CD8-positive, alpha-beta memory T cell (primary cell): ENCODE results near the gene FLRT2. TPM values are rescaled to one million over a fixed set of nuclear protein-coding genes. Genes with fewer than 3 reads are reported as not detected.

Source experiments
- CTCF ChIA-PET: fragments of 350-600 bp; sonication (Branson Sonifier 250); formaldehyde crosslinking; loops from one replicate; lab custom pipeline; 2021; ENCODE audit warnings: antibody characterized with exemption; lab: Charles Lee
- POLR2A ChIA-PET: fragments of 350-600 bp; sonication (Branson Sonifier 250); formaldehyde crosslinking; loops from one replicate; lab custom pipeline; 2021; ENCODE audit warnings: antibody characterized with exemption; lab: Charles Lee
- DNase-seq, 5 donors: peaks; one replicate each; pipeline versions ENCODE4 v3.0.0 to v3.0.0-alpha.2; 2020 to 2022; ENCODE audit warnings: mixed read lengths in 1 of 5
- H3K27ac ChIP-seq: one replicate; pipeline ENCODE4 v1.7.0; 2013; ENCODE audit warnings: low read depth, mild to moderate bottlenecking, low read length, moderate library complexity
- H3K27me3 ChIP-seq: 2 replicates; pipeline ENCODE4 v1.7.0; 2013; ENCODE audit warnings: low read length, mild to moderate bottlenecking; ENCODE audit not compliant: insufficient read depth, poor library complexity, severe bottlenecking
- H3K36me3 ChIP-seq: 2 replicates; pipeline ENCODE4 v1.7.0; 2013; ENCODE audit warnings: mild to moderate bottlenecking, low read length, moderate library complexity; ENCODE audit not compliant: insufficient read depth
- H3K4me1 ChIP-seq: 2 replicates; pipeline ENCODE4 v1.7.0; 2013; ENCODE audit warnings: mild to moderate bottlenecking, low read length, moderate library complexity; ENCODE audit not compliant: insufficient read depth
- H3K4me3 ChIP-seq: 2 replicates; pipeline ENCODE4 v1.7.0; 2013; ENCODE audit warnings: mild to moderate bottlenecking, low read length
- H3K9me3 ChIP-seq: 2 replicates; pipeline ENCODE4 v1.7.0; 2013; ENCODE audit warnings: mild to moderate bottlenecking, low read length
- H3K27ac Mint-ChIP-seq, 8 donors: one replicate each; pipeline ENCODE4 v1.8.0; 2020 to 2021; ENCODE audit warnings: mixed read lengths in 8 of 8, mild to moderate bottlenecking in 6 of 8, inconsistent platforms in 3 of 8, moderate library complexity in 3 of 8
- H3K27me3 Mint-ChIP-seq, 2 donors: one replicate each; pipeline ENCODE4 v1.8.0; 2020 to 2021; ENCODE audit warnings: mixed read lengths in 2 of 2, mild to moderate bottlenecking in 1 of 2, moderate library complexity in 1 of 2
- H3K36me3 Mint-ChIP-seq, 3 donors: one replicate each; pipeline ENCODE4 v1.8.0; 2020 to 2021; ENCODE audit warnings: mixed read lengths in 3 of 3, inconsistent platforms in 1 of 3, mild to moderate bottlenecking in 1 of 3
- H3K4me1 Mint-ChIP-seq, 3 donors: one replicate each; pipeline ENCODE4 v1.8.0; 2020 to 2021; ENCODE audit warnings: mixed read lengths in 3 of 3, inconsistent platforms in 1 of 3, mild to moderate bottlenecking in 1 of 3
- H3K4me3 Mint-ChIP-seq, 7 donors: one replicate each; pipeline ENCODE4 v1.8.0; 2020 to 2021; ENCODE audit warnings: mixed read lengths in 7 of 7, mild to moderate bottlenecking in 6 of 7, moderate library complexity in 4 of 7, inconsistent platforms in 2 of 7
- H3K9me3 Mint-ChIP-seq, 5 donors: one replicate each; pipeline ENCODE4 v1.8.0; 2020 to 2022; ENCODE audit warnings: mixed read lengths in 5 of 5, mild to moderate bottlenecking in 3 of 5, moderate library complexity in 2 of 5, inconsistent platforms in 1 of 5
- polyA plus RNA-seq: library from polyadenylated mRNA; unstranded; fragments of 300-500 nt; fragmentation: Illumina TruSeq; gene quantifications from one replicate; pipeline ENCODE4 v1.2.3, GENCODE V29; 2021
- total RNA-seq, 2 experiments: library from RNA; stranded (reverse); gene quantifications; one replicate each; pipeline ENCODE4 v1.2.3, GENCODE V29; 2021

The FLRT2 gene
- total and polyA plus RNA-seq, 3 experiments from 2014 or later, result not detected

DNA sequence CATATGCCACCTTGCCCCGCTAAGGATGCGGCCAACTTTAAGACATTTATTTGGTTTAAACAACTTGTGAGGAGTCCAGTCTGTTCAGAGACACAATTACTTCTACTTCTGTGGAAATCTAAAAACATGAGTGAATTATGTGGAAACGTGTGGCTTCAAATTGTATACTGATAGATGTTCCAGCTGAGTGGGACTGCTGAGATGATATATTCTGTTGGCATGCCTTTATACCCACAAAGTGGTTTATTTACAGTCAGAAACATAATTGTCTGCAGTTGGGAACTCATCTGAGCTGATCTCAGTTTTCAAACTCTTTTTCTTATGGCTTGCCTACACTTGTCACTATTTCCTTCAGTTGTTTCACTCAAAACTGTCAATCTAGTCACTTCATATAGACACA lies 67.8 kb downstream of the FLRT2 start:
- DNase-seq, result no peak
- H3K4me1 ChIP-seq, result no peaks in the 10 kb centered on the region
- no peaks in the 10 kb centered on the region for H3K27me3 ChIP-seq
- no peaks in the 10 kb centered on the region for H3K36me3 ChIP-seq
- POLR2A ChIA-PET, result no interaction called here
- Mint-ChIP-seq H3K27me3 (peaks cover 0 to 2% of the 10 kb centered on the region in 2 donors), H3K4me3 (no peak overlapping the region), H3K4me1 (no peaks in the 10 kb centered on the region), H3K27ac (no peak overlapping the region), H3K36me3 (no peaks in the 10 kb centered on the region), H3K9me3 (peaks cover 2 to 10% (median 4%) of the 10 kb centered on the region in 5 donors)
- no peak overlapping the region for H3K4me3 ChIP-seq
- no peaks in the 10 kb centered on the region for H3K9me3 ChIP-seq
- H3K27ac ChIP-seq, result no peak overlapping the region
- CTCF ChIA-PET, result no interaction called here

DNA sequence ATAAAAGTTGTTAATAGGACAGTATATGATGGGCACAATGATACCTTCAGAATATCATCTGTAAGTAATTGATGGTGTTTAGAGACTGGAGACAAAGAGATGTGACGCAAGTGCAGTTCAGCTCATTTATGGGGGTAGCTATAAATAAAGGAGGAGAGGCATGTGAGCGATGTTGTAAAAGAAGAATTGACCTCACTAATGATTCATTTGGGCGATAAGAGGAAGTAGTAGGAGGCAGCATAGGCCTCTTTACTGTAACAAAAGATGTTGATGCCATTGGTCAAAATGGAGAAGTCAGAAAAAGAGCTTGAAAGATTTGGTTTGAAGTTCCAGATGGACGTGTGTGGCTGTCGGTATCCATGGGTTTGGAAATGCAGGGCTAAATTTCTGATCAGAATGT lies 70.0 kb downstream of the FLRT2 start:
- H3K27me3 Mint-ChIP-seq, result peaks cover 0 to 2% of the 10 kb centered on the region in 2 donors
- no peaks in the 10 kb centered on the region for H3K4me1 Mint-ChIP-seq
- H3K36me3 Mint-ChIP-seq, result no peaks in the 10 kb centered on the region
- Histone ChIP-seq H3K4me1 (no peaks in the 10 kb centered on the region), H3K27ac (no peak overlapping the region), H3K9me3 (no peaks in the 10 kb centered on the region), H3K4me3 (no peak overlapping the region), H3K36me3 (no peaks in the 10 kb centered on the region), H3K27me3 (no peaks in the 10 kb centered on the region)
- CTCF ChIA-PET, result no interaction called here
- H3K9me3 Mint-ChIP-seq, result peaks cover 2 to 10% (median 4%) of the 10 kb centered on the region in 5 donors
- H3K27ac Mint-ChIP-seq, result no peak overlapping the region
- DNase-seq, result no peak
- POLR2A ChIA-PET, result no interaction called here
- no peak overlapping the region for H3K4me3 Mint-ChIP-seq

DNA sequence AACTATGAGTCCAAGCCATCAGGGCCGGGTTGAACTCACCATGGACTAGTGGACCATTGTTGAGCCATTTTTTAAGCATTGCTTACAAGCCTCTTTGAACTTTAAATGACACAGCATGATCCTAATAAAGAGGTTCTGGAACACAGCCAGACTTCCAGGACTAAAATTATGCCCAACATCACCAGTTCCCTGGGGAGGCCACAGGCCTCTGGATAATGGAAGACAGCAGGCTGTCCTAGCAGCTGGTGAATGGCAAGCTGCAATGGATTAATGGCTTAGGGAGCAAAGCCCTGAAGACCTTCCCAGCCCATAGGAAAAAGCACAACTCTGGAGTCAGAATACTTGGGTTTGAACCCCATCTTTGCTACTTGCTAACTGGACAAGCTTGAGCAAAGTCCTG lies 71.3 kb downstream of the FLRT2 start:
- Mint-ChIP-seq H3K27me3 (peaks cover 0 to 2% of the 10 kb centered on the region in 2 donors), H3K4me3 (no peak overlapping the region), H3K4me1 (no peaks in the 10 kb centered on the region), H3K36me3 (no peaks in the 10 kb centered on the region), H3K9me3 (peaks cover 0 to 8% (median 2%) of the 10 kb centered on the region in 5 donors), H3K27ac (no peak overlapping the region)
- Histone ChIP-seq H3K27ac (no peak overlapping the region), H3K9me3 (no peaks in the 10 kb centered on the region), H3K36me3 (no peaks in the 10 kb centered on the region), H3K4me3 (no peak overlapping the region), H3K4me1 (no peaks in the 10 kb centered on the region), H3K27me3 (no peaks in the 10 kb centered on the region)
- ChIA-PET CTCF (no interaction called here), POLR2A (no interaction called here)
- DNase-seq, result no peak

DNA sequence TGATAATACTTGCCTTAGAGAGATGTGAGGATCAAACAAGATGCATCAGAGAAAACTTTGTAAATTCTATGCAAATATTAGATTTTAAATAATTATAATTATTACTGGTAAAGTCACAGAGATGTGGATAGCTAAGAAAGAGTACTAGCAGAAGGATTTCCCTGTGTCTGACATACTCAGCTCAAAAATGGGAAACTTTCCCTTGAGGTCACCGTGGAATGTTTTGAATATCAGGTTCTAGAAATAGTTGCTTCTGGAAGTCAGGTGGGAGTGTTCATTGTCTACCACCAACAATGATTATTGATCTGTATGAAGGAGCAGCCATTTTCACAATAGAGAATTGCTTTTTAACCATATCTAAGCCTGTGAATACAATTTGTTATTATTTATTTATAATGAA lies 71.7 kb downstream of the FLRT2 start:
- no peak overlapping the region for H3K4me3 ChIP-seq
- H3K36me3 Mint-ChIP-seq, result no peaks in the 10 kb centered on the region
- H3K27ac Mint-ChIP-seq, result no peak overlapping the region
- no peak for DNase-seq
- no peaks in the 10 kb centered on the region for H3K4me1 ChIP-seq
- H3K27ac ChIP-seq, result no peak overlapping the region
- ChIA-PET CTCF (no interaction called here), POLR2A (no interaction called here)
- no peaks in the 10 kb centered on the region for H3K9me3 ChIP-seq
- no peaks in the 10 kb centered on the region for H3K36me3 ChIP-seq
- no peak overlapping the region for H3K4me3 Mint-ChIP-seq
- H3K9me3 Mint-ChIP-seq, result peaks cover 0 to 8% (median 2%) of the 10 kb centered on the region in 5 donors
- peaks cover 0 to 2% of the 10 kb centered on the region in 2 donors for H3K27me3 Mint-ChIP-seq
- no peaks in the 10 kb centered on the region for H3K27me3 ChIP-seq
- no peaks in the 10 kb centered on the region for H3K4me1 Mint-ChIP-seq

DNA sequence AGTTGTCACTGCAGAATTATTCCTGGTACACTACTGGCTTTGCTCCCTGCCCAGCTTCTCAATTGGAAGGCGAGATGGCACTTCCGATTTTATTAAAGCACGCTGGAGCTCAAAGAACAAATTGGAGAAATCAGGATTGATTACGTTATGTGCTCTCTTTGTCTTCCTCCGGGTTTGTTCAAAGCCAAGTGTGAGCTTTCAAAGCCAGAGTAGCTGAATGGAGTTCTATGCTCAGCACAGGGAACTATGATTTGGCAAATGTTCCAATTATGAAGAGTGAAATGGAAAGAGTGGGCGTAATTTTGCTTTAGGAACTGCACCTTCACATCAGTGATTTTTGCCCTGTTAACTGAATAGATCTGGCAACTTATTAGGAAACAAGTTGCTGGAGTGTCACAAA lies 72.4 kb downstream of the FLRT2 start:
- H3K36me3 Mint-ChIP-seq, result no peaks in the 10 kb centered on the region
- no peak overlapping the region for H3K4me3 ChIP-seq
- H3K9me3 ChIP-seq, result no peaks in the 10 kb centered on the region
- H3K27me3 Mint-ChIP-seq, result peaks cover 0 to 2% of the 10 kb centered on the region in 2 donors
- H3K36me3 ChIP-seq, result no peaks in the 10 kb centered on the region
- H3K27ac ChIP-seq, result no peak overlapping the region
- no peaks in the 10 kb centered on the region for H3K4me1 Mint-ChIP-seq
- H3K27ac Mint-ChIP-seq, result no peak overlapping the region
- H3K27me3 ChIP-seq, result no peaks in the 10 kb centered on the region
- no peaks in the 10 kb centered on the region for H3K4me1 ChIP-seq
- H3K9me3 Mint-ChIP-seq, result peaks cover 0 to 11% (median 3%) of the 10 kb centered on the region in 5 donors
- POLR2A ChIA-PET, result no interaction called here
- CTCF ChIA-PET, result no interaction called here
- no peak for DNase-seq
- H3K4me3 Mint-ChIP-seq, result no peak overlapping the region

DNA sequence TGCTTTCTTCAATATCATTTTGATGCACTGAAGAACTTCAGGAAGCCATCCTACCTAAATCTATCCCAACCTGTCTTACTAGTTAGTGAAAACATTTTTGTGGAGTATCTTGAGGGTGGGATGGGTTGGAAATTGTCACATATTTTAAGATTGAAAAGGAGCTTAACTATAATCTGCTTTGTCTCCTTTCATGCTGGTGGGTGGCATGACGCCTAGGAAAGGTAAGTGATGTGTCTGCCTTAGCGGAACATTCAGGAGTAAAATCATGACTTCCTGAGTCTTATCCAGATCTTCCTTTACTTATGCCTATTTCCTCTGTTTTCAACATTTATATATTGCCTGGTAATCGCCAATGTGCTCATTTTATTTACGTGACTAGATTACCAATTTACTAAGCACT lies 74.1 kb downstream of the FLRT2 start:
- Mint-ChIP-seq H3K27me3 (peaks cover 0 to 2% of the 10 kb centered on the region in 2 donors), H3K4me3 (no peak overlapping the region), H3K27ac (peak overlapping the region in 1 of 8 donors; percentile 51), H3K4me1 (no peaks in the 10 kb centered on the region), H3K9me3 (peaks cover 0 to 11% (median 3%) of the 10 kb centered on the region in 5 donors), H3K36me3 (no peaks in the 10 kb centered on the region)
- no peak overlapping the region for H3K27ac ChIP-seq
- no peak overlapping the region for H3K4me3 ChIP-seq
- no peaks in the 10 kb centered on the region for H3K9me3 ChIP-seq
- ChIA-PET CTCF (no interaction called here), POLR2A (no interaction called here)
- no peaks in the 10 kb centered on the region for H3K27me3 ChIP-seq
- H3K36me3 ChIP-seq, result no peaks in the 10 kb centered on the region
- H3K4me1 ChIP-seq, result no peaks in the 10 kb centered on the region
- DNase-seq, result no peak

DNA sequence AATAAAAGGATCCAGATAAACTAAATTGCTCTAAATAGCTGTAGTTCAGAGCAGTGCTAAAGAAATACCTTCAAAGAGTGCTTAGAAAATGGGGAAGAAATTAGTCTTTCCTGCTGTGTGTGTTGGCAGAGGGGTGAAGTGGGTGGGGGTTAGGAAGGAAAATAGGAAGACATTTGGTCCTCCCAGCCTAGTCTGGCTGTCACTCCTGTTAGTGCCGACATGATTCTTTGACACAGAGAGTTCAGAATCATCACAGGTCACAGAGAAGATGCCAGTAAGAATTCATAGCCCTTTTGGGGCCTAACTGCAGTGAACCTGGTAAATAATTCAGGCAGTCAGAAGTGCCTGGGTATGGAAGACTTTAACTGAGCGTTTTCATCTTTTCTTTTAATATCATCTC lies 74.8 kb downstream of the FLRT2 start:
- ChIA-PET CTCF (no interaction called here), POLR2A (no interaction called here)
- Histone ChIP-seq H3K27ac (no peak overlapping the region), H3K9me3 (no peaks in the 10 kb centered on the region), H3K27me3 (no peaks in the 10 kb centered on the region), H3K4me3 (no peak overlapping the region), H3K4me1 (no peaks in the 10 kb centered on the region), H3K36me3 (no peaks in the 10 kb centered on the region)
- no peaks in the 10 kb centered on the region for H3K4me1 Mint-ChIP-seq
- no peaks in the 10 kb centered on the region for H3K36me3 Mint-ChIP-seq
- H3K27ac Mint-ChIP-seq, result no peak overlapping the region
- DNase-seq, result no peak
- peaks cover 0 to 8% (median 3%) of the 10 kb centered on the region in 5 donors for H3K9me3 Mint-ChIP-seq
- H3K4me3 Mint-ChIP-seq, result peak overlapping the region in 1 of 7 donors; percentile 42
- H3K27me3 Mint-ChIP-seq, result peaks cover 0 to under 1% of the 10 kb centered on the region in 2 donors

DNA sequence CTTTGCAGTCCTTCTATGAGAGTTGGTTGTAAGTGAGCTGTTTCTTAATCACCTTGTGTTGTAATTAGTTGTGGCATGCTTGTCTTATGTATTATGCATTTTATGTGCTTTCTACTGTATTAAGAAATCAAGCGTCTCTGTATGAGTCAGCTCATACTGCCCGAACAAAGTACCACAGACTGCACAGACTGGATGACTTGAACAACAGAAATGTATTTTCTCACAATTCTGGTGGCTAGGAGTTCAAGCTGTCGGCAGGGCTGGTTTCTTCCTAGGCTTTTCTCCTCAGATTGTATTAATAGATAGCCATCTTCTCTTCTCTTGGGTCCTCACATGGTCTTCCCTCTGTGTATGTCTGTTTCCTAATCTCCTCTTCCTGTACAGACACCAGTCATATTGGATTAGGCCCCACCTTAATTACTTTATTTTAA lies 77.7 kb downstream of the FLRT2 start:
- no peaks in the 10 kb centered on the region for H3K27me3 Mint-ChIP-seq
- H3K27me3 ChIP-seq, result no peaks in the 10 kb centered on the region
- H3K9me3 ChIP-seq, result no peaks in the 10 kb centered on the region
- no peaks in the 10 kb centered on the region for H3K36me3 Mint-ChIP-seq
- no peaks in the 10 kb centered on the region for H3K4me1 Mint-ChIP-seq
- CTCF ChIA-PET, result no interaction called here
- no peak overlapping the region for H3K4me3 ChIP-seq
- no peak overlapping the region for H3K4me3 Mint-ChIP-seq
- no peaks in the 10 kb centered on the region for H3K36me3 ChIP-seq
- POLR2A ChIA-PET, result no interaction called here
- H3K27ac Mint-ChIP-seq, result no peak overlapping the region
- peaks cover 0 to 7% (median 5%) of the 10 kb centered on the region in 5 donors for H3K9me3 Mint-ChIP-seq
- DNase-seq, result no peak
- H3K4me1 ChIP-seq, result no peaks in the 10 kb centered on the region
- no peak overlapping the region for H3K27ac ChIP-seq

DNA sequence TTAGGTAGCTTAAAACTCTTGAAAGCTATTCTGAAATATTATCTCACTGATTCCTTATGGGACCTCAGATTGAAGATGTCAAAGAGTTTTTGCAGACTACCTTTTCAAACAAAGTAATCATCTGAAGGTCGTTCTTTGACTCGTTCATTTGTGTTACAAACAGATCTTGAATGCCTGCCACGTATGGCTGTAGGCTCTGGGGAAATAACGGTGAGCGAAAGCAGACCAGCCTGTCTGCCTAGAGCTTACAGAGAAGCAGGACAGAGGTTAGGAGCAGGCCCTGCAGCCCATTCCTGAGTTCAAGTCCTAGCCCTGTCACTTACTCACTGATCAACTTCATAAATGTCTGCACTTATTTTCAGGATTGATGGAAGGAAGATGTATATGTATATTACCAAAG lies 83.6 kb downstream of the FLRT2 start:
- Mint-ChIP-seq H3K27me3 (no peaks in the 10 kb centered on the region), H3K9me3 (peaks cover 0 to 3% (median 2%) of the 10 kb centered on the region in 5 donors), H3K4me3 (no peak overlapping the region), H3K36me3 (no peaks in the 10 kb centered on the region), H3K27ac (no peak overlapping the region), H3K4me1 (no peaks in the 10 kb centered on the region)
- ChIA-PET CTCF (no interaction called here), POLR2A (no interaction called here)
- H3K36me3 ChIP-seq, result no peaks in the 10 kb centered on the region
- H3K4me1 ChIP-seq, result no peaks in the 10 kb centered on the region
- no peak overlapping the region for H3K4me3 ChIP-seq
- no peak overlapping the region for H3K27ac ChIP-seq
- no peaks in the 10 kb centered on the region for H3K9me3 ChIP-seq
- no peak for DNase-seq
- H3K27me3 ChIP-seq, result no peaks in the 10 kb centered on the region
